PC-3 (cell line): Measurements from ENCODE around the gene EVPL. TPM values are rescaled to one million over a fixed set of nuclear protein-coding genes. Genes with fewer than 3 reads are reported as not detected.
A peak's percentile ranks its signal among the peaks of the same experiment; 100 is the strongest.

Experiments
- ATAC-seq: fragments of 200-7000 bp; cut with Tn5 transposase; 2 replicates; pipeline ENCODE4 v1.9.1; 2020; ENCODE audit warnings: mild to moderate bottlenecking, moderate library complexity
- BruUV-seq: library from RNA; stranded (reverse); fragments of 400-500 nt; replicated peaks from 2 replicates; lab custom pipeline; 2021; lab: Mats Ljungman, UMichigan
- CTCF ChIA-PET: fragments of 300-600 bp; sonication (Branson Sonifier 250); formaldehyde crosslinking; loops from one replicate; lab custom pipeline; 2022; ENCODE audit warnings: antibody characterized with exemption; lab: Charles Lee
- POLR2A ChIA-PET: fragments of 300-600 bp; sonication (Branson Sonifier 250); formaldehyde crosslinking; loops from one replicate; lab custom pipeline; 2022; ENCODE audit warnings: antibody characterized with exemption; ENCODE audit not compliant: unreplicated experiment; lab: Charles Lee
- DNase-seq: peaks from one replicate; pipeline ENCODE4 v3.0.0-alpha.2; 2015
- H2AFZ ChIP-seq: fragments of 300-600 bp; sonication (generic); 2 replicates; pipeline ENCODE4 v1.6.0; 2016; ENCODE audit warnings: antibody characterized with exemption, low read length
- H3F3A ChIP-seq: fragments of 300-600 bp; sonication (generic); one replicate; pipeline ENCODE4 v1.6.0; 2017; ENCODE audit warnings: antibody characterized with exemption, low read length, control low read depth, mild to moderate bottlenecking; ENCODE audit not compliant: unreplicated experiment
- H3K27ac ChIP-seq: fragments of 300-600 bp; sonication (generic); 2 replicates; pipeline ENCODE4 v1.5.1; 2016; ENCODE audit warnings: mild to moderate bottlenecking, low read length
- H3K27me3 ChIP-seq: fragments of 300-600 bp; sonication (generic); 2 replicates; pipeline ENCODE4 v1.6.1; 2016; ENCODE audit warnings: low read length, mixed read lengths
- H3K36me3 ChIP-seq: fragments of 300-600 bp; sonication (generic); 2 replicates; pipeline ENCODE4 v1.6.1; 2016; ENCODE audit warnings: low read depth, mixed run types, low read length, mixed read lengths
- H3K4me1 ChIP-seq: fragments of 300-600 bp; sonication (generic); 2 replicates; pipeline ENCODE4 v1.5.1; 2016; ENCODE audit warnings: low read length; ENCODE audit not compliant: insufficient read depth
- H3K4me2 ChIP-seq: fragments of 300-600 bp; sonication (generic); 2 replicates; pipeline ENCODE4 v1.6.0; 2016; ENCODE audit warnings: low read length
- H3K4me3 ChIP-seq: fragments of 300-600 bp; sonication (generic); 2 replicates; pipeline ENCODE4 v1.5.1; 2016; ENCODE audit warnings: mild to moderate bottlenecking, low read length, mixed read lengths
- H3K79me2 ChIP-seq: fragments of 300-600 bp; sonication (generic); 2 replicates; pipeline ENCODE4 v1.6.1; 2017; ENCODE audit warnings: low read length, mixed read lengths
- H3K9ac ChIP-seq: fragments of 300-600 bp; sonication (generic); 2 replicates; pipeline ENCODE4 v1.6.0; 2016; ENCODE audit warnings: mild to moderate bottlenecking, low read length
- H3K9me2 ChIP-seq: fragments of 300-600 bp; sonication (generic); replicated peaks from 2 replicates; pipeline ENCODE4 v1.6.1; 2016; ENCODE audit warnings: mixed run types, low read length, mixed read lengths
- H3K9me3 ChIP-seq: fragments of 300-600 bp; sonication (generic); 2 replicates; pipeline ENCODE4 v1.6.1; 2016; ENCODE audit warnings: low read length, mixed read lengths
- H4K20me1 ChIP-seq: fragments of 300-600 bp; sonication (generic); 2 replicates; pipeline ENCODE4 v1.6.1; 2016; ENCODE audit warnings: low read length, mixed read lengths
- EZH2 ChIP-seq: fragments of 300-600 bp; sonication (generic); IDR thresholded peaks from one replicate; pipeline ENCODE4 v1.6.1; 2017; ENCODE audit warnings: antibody characterized with exemption, mild to moderate bottlenecking, low read length; ENCODE audit not compliant: unreplicated experiment
- EZH2phosphoT487 ChIP-seq: fragments of 300-600 bp; sonication (generic); IDR thresholded peaks from 2 replicates; pipeline ENCODE4 v1.6.1; 2018; ENCODE audit warnings: mild to moderate bottlenecking, antibody characterized with exemption, low read length, borderline replicate concordance
- intact Hi-C: fragments of 100-400 bp; cut with micrococcal nuclease; formaldehyde crosslinking; loops from 2 replicates; pipeline ENCODE4 v1.9.0; 2023
- total RNA-seq: library from RNA; depleted of rRNA; stranded (reverse); fragments of >200 nt; gene quantifications from 2 replicates; pipeline ENCODE4 v1.2.3, GENCODE V29; 2014
- TF ChIP-seq, protein P1 (sequence below): fragments of 300-600 bp; sonication (generic); conservative IDR thresholded peaks from 2 replicates; pipeline ENCODE4 v1.5.1; 2017; ENCODE audit warnings: antibody characterized with exemption, low read depth, mild to moderate bottlenecking, low read length

EVPL gene
- total RNA-seq, 1 experiment from 2014 or later: 38.8 TPM

DNA sequence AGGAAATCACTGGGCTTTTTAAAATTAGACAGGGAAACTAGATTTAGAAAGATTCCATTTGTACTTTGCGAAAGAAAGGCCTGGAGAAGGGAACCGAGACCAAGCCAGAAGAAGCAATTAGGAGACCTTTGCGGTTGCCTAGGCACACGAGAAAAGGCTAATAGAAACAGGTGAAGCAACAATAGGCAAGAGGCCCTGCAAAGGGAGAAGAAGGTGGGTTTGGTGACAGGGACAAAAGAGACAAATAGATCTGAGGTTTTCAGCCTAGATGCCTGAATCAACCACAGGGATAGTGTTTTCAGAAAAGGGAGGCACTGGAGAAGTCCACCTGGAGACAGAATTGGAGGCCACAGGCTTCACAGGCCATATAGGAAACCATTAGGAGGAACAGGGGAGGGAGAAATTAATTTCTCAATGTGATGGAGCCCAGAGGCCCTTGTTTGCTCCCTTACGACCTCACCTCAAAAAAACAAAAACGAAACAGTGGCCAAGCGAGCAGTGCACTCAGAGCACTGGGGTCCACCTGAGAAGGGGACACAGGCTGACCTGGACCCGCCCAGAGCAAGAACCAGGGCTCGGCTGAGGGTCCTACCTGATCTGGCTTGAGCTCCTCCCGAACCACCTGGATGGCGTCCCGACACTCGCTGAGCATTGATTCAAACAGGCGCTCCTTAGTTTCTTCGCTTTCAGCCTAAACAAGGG lies 22.9 kb upstream of the EVPL start:
- TF ChIP-seq, protein P1, sequence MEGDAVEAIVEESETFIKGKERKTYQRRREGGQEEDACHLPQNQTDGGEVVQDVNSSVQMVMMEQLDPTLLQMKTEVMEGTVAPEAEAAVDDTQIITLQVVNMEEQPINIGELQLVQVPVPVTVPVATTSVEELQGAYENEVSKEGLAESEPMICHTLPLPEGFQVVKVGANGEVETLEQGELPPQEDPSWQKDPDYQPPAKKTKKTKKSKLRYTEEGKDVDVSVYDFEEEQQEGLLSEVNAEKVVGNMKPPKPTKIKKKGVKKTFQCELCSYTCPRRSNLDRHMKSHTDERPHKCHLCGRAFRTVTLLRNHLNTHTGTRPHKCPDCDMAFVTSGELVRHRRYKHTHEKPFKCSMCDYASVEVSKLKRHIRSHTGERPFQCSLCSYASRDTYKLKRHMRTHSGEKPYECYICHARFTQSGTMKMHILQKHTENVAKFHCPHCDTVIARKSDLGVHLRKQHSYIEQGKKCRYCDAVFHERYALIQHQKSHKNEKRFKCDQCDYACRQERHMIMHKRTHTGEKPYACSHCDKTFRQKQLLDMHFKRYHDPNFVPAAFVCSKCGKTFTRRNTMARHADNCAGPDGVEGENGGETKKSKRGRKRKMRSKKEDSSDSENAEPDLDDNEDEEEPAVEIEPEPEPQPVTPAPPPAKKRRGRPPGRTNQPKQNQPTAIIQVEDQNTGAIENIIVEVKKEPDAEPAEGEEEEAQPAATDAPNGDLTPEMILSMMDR: no peak
- TF ChIP-seq EZH2phosphoT487 (no peak), EZH2 (no peak)
- ChIA-PET POLR2A (no interaction called here), CTCF (no interaction called here)
- Histone ChIP-seq H3K27me3 (no peaks in the 10 kb centered on the region), H2AFZ (no peak overlapping the region), H3F3A (peaks cover 4% of the 10 kb centered on the region), H3K9me3 (no peaks in the 10 kb centered on the region), H3K4me3 (no peak overlapping the region), H4K20me1 (no peaks in the 10 kb centered on the region), H3K4me2 (no peak overlapping the region), H3K9me2 (no peaks in the 10 kb centered on the region), H3K9ac (no peak overlapping the region), H3K4me1 (peaks cover 36% of the 10 kb centered on the region), H3K36me3 (peaks cover 72% of the 10 kb centered on the region), H3K27ac (peak overlapping the region; percentile 63; the same call in 1 of the 2 replicates), H3K79me2 (peaks cover 21% of the 10 kb centered on the region)
- intact Hi-C loops: no loop called here
- ATAC-seq: no peak
- no TSS peak for BruUV-seq
- no peak for DNase-seq

DNA sequence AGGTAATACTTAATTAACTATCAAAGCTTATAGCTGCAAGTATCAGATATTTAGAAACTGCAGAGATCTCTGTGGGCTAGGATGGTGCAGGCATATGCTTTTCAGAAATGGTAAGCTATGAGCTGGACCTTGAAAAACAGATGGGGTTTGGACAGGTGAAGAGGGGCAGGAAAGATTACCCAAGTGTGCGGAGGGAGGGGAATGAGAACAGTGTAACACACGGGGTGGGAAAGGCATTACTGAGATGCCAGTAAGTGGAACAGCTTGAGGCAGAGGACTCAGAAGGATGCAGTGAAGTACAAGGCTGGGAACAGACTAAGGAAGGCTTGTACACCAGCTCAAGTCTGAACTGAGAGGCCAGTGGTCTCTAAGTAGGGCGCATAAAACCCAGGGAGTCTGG lies 22.1 kb upstream of the EVPL start:
- H3F3A ChIP-seq: peaks cover 4% of the 10 kb centered on the region
- no peaks in the 10 kb centered on the region for H3K9me2 ChIP-seq
- TF ChIP-seq EZH2phosphoT487: no peak
- TF ChIP-seq, protein P1: no peak
- no peak for TF ChIP-seq EZH2
- no peak overlapping the region for H3K9ac ChIP-seq
- H3K9me3 ChIP-seq: no peaks in the 10 kb centered on the region
- H3K4me3 ChIP-seq: no peak overlapping the region
- no peak for ATAC-seq
- no peaks in the 10 kb centered on the region for H3K27me3 ChIP-seq
- peaks cover 76% of the 10 kb centered on the region for H3K36me3 ChIP-seq
- intact Hi-C loops: no loop called here
- ChIA-PET POLR2A (interaction anchor here (0.6 kb wide), 1 partner anchor 46 kb away, joined by 4 read pairs; no protein-coding TSS in a partner anchor), CTCF (no interaction called here)
- H3K27ac ChIP-seq: no peak overlapping the region
- no peak for DNase-seq
- H3K4me1 ChIP-seq: peaks cover 29% of the 10 kb centered on the region
- BruUV-seq: no TSS peak
- H2AFZ ChIP-seq: no peak overlapping the region
- H3K4me2 ChIP-seq: no peak overlapping the region
- H4K20me1 ChIP-seq: no peaks in the 10 kb centered on the region
- H3K79me2 ChIP-seq: peaks cover 21% of the 10 kb centered on the region

DNA sequence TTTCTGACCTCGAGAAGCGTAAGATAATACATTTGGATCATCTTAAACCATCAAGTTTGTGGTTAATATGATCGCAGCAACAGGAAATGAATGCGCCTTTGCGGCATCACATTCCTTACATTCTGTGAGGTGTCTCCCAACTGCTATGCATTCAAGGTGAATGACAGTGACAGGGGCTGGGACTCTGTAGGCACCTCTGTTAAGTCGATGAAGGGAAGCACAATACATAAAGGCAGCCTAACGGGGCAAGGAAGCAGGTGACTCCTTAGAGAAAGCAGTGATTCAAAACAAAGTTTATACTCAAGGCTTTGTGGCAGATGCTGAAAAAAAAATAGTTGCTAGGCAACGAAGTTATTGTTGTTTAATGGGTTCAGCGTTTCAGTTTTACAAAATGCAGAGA lies 21.6 kb upstream of the EVPL start:
- BruUV-seq: no TSS peak
- peaks cover 25% of the 10 kb centered on the region for H3K4me1 ChIP-seq
- H3F3A ChIP-seq: peaks cover under 1% of the 10 kb centered on the region
- H3K27ac ChIP-seq: no peak overlapping the region
- peak; percentile 41 for DNase-seq
- H3K36me3 ChIP-seq: peaks cover 77% of the 10 kb centered on the region
- H3K9me3 ChIP-seq: no peaks in the 10 kb centered on the region
- ATAC-seq: peak; percentile 23
- intact Hi-C loops: no loop called here
- H4K20me1 ChIP-seq: no peaks in the 10 kb centered on the region
- H3K27me3 ChIP-seq: no peaks in the 10 kb centered on the region
- TF ChIP-seq, protein P1: no peak
- TF ChIP-seq EZH2: no peak
- TF ChIP-seq EZH2phosphoT487: no peak
- no peak overlapping the region for H3K4me2 ChIP-seq
- H3K4me3 ChIP-seq: no peak overlapping the region
- no peak overlapping the region for H3K9ac ChIP-seq
- no peaks in the 10 kb centered on the region for H3K9me2 ChIP-seq
- ChIA-PET POLR2A (no interaction called here), CTCF (no interaction called here)
- H2AFZ ChIP-seq: no peak overlapping the region
- peaks cover 18% of the 10 kb centered on the region for H3K79me2 ChIP-seq
